CD4-positive, alpha-beta T cell treated with Interferon gamma for 1 hour (primary cell): ENCODE measurements around the gene OSBPL3.

Experiments used
- DNase-seq: peaks from one replicate; pipeline ENCODE4 v3.0.0-alpha.2; 2020

OSBPL3 gene

DNA sequence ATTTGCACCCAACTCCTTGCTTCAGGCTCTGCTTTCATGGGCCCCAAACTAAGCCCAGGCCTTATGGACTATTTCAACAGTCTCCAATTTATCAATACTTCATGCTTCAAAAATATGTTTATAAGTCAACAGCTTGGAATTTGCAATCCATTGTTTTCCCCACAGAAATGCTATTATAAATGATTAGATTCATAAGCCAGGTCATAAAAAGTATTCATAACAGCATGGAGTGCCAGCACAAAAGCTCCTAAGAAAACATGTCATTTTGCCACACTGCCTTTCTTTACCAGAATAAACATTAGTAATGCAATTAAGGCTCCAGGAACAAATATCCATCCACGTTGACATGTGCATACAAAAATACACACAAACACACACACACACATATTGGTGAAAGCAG is 30.1 kb downstream of the OSBPL3 start:
- DNase-seq: no peak

DNA sequence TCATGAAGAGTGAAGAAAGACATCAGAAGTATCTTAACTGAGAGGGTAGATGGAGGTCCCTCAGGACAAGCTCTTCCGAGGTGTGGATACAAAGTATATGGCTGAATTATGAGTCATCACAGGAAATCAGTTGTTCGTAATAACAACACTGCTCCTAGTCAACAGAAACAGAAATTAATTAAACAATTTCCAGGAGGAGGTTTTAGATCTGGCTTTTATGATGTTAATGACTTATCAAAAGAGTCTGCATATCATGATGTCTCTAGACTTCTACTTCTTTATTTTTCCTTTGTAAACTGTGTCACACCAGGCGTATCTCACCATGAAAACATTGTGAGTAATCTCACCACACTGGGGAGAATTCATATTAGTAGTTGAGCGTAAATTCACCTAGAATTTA is 31.2 kb downstream of the OSBPL3 start:
- no peak for DNase-seq

DNA sequence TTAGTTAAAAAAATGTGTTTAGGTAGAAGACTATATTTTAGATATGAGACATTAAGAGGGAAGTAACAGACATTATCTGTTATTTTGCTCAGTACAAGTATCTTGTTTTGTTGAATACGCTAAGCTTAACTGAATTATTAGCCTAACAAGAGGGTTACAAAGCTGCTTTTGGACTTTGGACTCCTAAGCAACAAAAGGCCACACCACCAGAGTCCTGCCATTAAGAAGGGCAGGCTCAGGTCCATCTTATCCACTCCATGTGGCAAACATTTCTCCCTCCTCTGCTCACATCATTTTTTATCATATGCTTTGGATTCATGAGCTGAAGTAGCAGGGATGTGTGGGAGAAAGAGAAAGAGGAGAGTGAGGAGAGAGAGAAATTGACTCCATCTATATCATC is 33.5 kb downstream of the OSBPL3 start:
- DNase-seq: no peak

DNA sequence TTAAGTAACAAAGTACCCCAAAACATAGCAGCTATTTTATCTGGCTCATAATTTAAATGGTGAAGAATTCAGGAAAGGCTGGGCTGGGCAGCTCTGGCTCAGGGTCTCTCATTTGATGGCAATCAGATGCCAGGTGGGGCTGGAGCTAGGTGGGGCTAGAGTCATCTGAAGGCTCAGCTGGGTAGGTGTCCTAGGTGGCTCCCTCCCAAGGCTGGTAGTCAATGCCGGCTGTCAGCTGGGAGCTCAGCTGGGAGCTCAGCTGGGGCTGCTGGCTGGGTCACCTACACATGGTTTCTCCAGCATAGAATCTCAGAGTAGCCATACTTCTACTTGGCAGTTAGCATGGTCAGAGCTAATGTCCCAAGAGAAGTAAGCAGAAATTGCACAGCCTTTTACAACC is 34.1 kb downstream of the OSBPL3 start:
- no peak for DNase-seq

DNA sequence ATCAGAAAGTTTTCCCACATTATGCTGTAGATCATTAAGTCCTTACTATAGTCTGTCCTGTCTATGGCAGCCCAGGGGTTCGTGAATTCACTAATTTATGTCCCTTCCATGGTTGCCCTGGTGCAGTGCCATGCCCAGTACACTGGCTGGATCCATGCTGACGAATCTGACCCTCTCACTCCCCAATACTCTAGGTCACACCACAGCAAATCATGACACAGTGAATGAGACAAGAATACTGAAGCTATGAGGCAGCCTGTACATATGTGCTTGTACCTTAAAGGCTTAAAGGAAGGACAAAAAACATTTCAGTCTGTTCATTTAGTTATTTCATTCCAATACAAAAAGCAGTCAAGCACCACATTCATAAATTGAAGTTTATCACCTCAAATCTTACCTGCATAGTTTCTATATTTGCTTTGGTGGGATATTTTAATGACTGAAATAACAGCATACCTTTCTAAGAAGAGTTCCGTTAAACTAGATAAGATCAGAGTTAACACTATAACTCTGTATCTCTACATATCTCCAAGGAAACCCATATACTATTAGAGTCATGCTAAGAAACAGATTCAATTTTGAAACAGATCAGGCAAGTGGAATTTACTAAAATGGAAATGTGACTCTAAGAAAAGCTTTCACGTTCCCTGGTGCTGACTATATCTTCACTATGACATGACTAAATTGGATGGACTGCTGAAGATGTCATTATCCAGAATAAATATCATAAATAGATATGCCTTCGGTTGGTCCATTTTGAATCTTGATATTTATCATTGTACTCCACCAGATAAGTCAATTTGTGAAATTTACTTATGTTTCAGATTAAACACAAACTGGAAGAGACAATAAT is 36.7 kb downstream of the OSBPL3 start:
- DNase-seq: no peak

DNA sequence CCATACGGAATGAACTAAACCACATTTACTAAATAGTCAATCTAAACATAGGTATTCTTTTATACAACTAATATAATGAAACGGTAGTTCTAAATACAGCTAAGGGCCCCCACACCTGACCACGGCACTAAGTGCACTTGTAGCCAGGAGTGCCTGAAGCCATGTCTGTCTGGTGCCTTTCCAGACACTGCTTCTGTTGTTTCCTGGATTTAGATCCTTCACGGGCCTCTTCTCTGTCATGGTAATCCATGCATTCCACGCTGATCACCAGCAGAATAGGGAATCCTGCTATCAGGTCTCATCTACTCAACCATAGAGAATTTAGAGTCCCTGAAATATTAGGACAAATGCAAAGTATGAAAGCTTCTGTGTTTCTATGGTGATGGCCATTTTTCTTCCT is 37.8 kb downstream of the OSBPL3 start:
- DNase-seq: no peak

DNA sequence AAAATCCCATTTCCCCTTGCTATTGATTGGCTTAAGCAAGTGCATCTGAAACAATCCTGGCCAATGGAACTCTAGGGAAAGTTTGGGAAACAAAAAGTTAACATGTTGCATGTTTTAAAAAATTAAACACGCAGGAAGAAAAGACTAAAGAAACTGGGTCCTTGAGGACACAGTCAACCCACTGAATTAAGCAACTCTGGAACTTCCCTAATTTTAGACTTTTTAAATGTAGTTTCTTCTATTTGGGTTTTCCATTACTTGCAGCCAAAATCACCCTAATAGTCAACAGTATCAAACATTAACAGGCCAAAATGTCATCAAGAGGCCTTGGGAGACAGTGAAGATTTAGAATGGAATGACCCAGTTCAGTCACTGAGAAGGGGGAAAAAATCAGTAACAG is 40.6 kb downstream of the OSBPL3 start:
- no peak for DNase-seq

DNA sequence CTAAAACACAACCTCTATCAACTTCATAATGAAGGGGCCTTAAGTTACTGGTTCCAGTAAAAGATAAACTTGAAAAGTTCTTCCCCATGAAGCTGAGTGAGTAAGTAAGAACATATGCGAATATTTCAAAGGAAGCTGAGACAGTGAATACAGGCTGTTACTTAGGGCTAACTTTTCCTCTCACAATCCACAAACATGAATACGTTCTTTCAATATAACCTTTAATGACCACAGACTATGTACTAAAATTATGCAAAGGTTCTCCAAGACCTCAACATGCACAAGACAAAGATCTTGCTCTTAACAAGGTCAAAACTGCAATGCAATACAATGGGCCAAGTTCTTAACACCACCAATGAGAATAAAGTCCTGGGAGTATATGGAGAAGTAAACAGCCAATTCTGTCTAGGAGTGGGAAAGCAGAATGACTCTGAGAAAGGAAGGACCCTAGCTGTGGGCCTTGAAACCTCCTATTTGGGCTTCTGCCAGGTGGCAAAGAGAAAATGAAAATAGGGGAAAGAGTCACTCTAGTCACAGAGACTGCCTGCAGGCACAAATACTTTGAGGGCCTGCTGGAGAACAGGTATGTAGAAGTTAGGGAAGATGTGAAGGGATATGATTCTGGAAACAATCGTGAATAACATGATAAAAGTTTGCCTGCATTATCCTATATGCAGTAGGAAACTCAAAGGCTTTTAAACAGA is 43.7 kb downstream of the OSBPL3 start:
- no peak for DNase-seq

DNA sequence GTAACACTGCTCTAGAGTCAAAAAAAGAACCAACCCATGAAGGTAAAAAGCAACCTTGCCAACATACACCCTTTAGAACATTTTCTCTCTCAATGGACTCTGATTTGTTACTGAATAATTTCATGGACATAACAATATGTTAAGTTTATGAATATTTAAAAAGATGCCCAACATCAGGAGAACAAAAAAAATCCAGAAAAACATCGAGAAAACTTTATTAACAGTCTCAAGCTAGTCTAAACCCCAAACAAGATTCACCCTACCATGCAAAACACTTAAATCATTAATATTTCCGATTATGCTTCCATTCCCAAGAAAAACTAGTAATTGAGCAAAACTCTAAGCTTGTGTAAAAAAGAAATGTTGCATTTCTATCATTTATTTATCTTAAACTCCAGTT is 46.7 kb downstream of the OSBPL3 start:
- no peak for DNase-seq

DNA sequence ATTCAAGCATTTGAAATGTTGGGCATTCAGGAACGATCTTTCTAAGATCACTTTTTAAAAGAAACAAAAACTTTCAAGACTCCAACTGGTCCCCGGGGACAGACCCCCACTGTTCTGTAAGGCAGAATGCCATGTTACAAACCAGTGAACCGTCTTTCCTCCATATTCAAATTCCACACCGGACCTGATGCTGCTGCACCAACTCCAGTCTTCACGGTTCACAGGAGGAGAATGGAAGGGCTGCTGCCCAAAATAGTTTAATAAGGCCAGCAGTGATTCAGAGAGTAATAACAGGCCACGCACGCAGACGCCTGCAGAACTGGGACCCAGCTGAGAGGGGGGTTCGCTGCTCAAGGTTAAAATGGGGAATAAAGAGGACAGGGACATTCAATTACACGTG is 47.2 kb downstream of the OSBPL3 start:
- no peak for DNase-seq

DNA sequence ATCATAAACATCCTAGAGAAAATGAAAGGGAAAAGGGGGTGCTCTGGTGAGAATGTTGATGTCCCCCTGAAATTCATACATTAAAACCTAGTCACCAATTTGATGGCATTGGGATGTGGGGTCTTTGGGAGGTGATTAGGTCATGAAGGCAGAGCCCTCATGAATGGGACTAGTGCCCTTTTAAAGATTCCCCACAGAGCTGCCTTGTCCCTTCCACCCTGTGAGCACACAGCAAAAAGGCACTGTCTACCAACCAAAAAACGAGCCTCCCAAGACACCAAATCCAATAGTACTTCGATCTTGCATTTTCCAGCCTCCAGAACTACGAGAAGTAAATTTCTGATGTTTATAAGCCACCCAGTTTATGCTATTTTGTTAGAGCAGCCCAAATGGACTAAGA is 47.6 kb downstream of the OSBPL3 start:
- no peak for DNase-seq

DNA sequence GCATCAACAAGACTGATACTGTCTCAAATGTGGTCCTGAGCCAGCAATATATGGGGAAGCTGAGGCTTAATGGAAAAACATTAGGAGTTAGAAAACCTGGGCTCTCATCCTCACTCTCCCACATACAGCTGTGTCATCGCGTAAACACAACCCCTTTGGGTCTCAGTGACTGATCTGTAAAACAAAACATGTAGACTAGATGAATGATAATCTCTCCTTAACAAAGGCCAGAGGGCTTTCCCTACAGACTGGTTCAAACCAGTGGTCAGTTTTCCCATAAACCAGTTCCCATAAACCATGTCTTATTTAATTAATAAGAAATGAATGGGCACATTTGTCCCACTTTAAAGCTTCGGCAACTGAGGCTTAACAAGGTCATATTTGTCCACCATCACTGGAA is 48.1 kb downstream of the OSBPL3 start:
- no peak for DNase-seq

DNA sequence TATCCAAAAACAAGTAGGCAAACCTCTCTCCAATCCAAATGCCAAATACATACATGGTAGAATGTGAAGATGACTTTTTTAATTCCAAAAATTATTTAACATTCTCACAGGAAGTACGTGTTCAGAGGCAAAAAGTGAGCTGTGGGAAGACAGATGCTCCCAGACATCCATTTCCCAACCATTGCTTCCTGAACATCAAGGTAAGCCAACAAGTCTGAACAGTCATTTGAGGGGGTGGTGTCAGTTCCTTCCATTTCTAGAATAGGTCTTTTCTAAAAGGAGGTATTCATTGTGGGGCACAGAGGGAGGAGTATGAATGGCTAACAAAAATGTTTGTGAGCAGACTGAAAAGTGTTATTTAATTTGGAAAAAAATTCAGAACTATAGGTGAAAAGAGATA is 49.1 kb downstream of the OSBPL3 start:
- DNase-seq: no peak

DNA sequence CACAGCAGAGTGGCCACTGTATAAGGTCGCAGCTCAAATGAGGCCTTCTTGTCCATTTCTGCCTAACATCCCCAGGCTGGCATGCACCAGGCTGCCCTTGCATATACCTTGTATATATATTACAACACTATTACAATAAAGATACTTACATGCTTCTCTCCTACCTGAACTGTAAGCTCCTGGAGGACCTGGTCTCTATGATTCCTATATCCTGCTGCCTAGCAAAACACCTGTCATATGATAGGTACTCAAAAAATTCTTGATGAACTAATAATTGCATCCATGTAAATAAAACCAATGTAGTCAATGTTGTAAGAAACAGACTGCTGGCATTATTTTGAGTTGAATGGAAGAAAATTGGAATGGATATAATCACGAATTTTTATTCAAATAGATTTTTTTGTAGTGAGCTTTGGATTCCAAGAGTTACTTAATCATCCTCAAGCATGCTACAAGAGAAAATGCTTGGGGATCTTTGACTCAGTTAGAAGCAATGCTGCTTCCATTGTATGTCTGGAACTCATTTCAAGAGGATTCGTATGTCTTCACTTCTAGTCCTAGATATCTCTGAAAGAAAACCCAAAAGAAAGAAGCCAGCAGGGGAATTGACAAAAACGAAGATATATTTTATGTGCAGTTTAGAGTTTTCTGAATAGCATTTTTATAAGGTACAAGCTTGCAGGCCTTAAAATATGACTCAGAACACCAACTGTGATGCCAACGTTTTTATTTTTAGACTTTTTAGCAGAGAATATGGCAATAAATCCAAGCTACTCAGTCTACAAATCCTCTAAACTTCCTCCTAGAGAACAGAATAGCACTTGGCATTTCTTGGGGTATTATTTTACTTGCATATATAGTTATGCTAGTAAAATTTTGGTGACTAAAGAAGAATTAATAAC is 53.1 kb downstream of the OSBPL3 start:
- no peak for DNase-seq

DNA sequence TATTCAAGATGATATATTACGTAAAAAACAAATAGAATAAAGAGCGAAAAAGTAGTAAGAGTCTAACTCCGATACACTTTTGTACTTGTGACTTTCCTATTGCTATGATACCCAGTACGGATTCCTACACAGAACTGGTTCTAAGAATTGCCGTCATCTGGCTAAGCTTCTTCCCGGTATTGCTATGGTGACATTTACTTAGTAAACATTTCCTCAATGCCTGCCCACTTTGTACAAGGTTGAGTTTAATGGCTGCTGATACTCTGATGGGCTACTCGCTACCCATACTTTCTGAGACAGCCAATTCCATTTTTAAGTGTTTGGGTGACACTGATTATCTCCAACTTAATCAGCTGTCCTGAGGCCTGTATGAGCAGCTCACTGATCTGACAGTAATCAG is 55.6 kb downstream of the OSBPL3 start:
- DNase-seq: no peak

DNA sequence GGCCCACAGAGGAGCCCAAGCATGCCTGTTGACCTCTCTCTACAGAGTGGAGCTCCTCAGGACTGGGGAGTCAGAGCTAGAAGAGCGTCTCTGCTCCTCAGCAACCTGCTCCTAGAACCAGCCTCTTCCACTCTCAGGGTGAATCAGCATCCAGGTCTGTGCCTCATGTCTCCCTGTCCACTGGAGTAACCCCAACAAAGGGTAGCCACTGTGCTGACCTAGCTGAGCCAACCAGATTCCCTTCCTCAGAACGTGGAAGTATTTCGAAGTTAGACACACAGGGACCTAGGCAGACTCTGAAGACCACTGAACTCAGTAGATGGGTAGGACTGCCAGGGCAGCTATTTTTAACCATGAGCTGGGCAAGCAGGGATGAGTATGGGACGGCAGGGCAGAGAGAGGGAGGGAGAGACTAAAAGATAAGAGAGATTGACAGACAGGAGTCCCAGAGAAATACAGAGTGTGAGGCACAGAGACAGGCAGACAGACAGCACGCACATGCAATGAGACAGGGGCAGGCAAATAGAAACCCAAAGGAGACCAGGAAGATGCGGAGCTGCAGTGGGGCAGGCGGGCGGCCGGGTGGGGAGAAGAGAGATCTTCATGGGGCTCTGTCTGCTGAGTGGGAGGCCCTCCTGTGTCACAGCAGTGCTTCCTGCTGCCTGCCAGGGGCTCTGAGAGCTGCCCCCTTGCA is 56.7 kb downstream of the OSBPL3 start:
- no peak for DNase-seq

DNA sequence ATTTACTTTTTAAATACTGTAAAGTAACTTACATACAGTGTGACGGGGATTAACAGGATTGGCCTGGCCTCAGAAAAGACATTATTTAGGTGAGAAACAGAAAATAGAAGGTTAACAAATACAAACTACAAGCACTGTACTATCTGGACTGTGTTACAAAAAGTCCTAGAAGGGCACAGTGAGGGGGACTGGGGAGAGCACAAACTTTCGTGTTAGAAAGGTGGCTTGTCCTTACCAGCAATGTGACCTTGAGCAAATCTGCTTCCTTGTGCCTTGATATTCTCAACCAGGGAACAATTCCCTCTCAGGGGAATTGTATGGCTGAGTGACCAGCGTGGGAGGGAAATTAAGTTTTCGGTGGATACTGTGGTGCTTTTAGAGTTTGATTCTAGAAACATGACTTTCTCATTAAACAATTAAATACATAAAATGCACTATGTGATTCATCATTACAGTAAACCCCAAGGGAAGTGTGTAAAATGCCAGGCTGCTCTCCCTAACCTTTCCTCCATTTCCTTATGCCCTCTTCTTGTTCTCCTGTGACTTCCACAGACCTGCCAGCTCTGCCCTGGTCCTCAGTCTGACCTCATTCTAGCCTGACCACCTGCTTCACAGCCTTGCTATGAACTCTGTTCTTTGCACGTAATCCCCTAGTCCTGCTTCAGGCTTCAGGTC is 57.7 kb downstream of the OSBPL3 start:
- DNase-seq: no peak

DNA sequence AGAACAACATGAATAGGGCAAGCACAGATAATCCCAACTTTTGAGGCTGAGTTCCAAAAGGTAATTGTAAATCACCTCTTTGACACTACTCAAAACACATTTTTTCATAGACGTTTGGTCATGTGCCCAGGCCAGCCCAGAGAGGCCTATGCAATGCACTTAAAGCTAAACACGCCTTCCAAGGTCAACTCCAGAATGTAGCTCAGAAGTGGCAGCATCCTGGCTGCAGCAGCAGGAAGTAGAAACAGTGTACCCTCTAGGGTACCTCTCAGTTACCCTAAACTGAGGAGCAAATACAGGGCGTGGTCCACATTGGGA is 58.7 kb downstream of the OSBPL3 start:
- no peak for DNase-seq

DNA sequence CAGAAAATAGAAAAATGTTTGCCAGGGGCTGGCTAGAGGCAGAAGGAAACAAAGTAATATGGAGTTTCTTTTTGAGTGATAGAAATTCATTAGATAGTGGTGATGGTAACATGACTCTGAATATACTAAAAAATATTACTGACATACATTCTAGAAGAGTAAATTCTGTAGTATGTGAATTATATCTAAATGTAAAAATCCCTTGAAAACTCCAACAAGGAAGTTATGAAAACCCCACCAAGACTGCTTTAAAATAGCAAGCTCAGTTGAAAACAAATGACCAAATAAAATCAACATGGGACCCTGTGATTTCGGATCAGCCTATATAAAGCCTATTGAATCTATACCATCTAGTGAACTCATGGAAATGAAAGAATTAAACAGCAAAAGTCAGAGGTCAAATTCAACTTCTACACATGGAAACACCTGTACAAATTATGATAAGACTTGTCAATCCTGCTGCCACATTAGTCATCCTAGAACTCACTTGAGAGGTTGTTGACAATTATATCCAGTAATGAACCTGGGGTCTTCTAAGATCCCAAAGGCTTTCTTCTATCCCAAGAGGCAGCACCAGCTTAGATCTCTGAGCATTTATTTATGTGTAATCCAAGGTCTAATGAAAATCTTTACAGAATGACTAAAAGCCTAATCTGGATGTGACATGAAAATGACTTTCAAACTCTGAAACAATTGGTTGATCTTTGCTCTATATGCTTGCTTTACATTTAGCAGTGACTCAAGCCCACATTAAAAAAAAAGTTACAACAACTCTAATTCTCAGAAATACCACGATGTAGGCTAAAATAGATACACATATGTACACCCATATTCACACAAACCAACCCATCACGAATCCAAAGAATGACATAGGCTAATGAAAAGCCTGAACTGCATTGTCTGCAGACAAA is 59.3 kb downstream of the OSBPL3 start:
- DNase-seq: no peak

DNA sequence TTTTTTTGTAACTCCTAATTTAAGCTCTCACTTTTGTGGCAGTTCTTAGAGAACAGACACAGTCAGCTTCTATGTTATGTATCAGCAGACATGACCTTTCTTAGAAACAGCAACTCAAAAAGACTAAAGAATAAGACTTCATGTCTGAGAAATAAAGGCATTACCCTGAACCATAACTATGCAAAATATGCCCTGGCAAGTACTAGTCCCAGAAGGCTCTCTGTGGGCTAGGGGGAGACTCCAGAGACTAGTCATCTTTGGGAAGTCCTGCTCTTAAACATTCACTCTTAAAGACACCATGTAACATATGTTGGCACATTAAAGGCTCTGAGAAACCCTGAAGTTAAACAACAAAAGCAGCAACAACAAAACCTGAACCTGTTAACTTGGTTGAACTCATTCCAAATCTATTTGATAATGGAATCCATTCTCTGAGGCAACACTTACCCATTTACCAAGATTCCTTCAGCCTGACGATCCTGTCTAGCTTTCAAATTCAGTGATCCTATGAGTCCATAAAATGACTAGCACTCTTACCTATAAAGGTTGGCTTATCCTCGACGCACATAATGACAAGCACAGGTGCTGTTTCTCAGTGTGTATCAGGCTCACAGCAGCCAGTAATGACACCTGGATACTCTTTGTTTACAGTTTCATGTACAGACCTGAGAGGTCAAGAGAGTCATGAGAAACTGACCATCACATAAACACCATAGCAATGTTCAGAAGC is 62.3 kb downstream of the OSBPL3 start:
- DNase-seq: no peak
